ENCODE results near the gene ANAPC2. TPM values are rescaled to one million over a fixed set of nuclear protein-coding genes. Genes with fewer than 3 reads are reported as not detected.

The ANAPC2 gene
- total RNA-seq, 1 experiment from 2014 or later = 80.9 TPM

DNA sequence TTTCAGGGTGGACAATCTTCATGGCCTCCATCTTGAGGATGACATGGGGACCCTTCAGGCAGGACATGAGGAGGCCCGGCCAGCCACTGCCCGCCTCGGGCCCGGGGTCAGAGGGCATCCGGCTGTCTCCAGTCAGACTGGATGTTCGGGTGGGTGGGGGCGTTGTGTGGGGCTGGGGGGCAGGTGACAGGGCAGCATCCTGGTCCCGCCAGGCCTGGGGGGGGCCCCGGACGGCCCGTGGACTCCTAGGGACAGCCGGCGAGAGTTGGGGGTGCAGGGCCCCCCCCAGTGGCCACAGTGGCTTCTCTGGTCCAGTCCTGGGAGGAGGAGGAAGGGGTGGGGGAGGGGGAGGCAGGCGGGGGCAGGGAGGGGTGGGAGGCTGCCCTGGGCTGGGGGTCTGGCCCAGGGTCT is 32.7 kb upstream of the ANAPC2 start:
- H3K27ac Mint-ChIP-seq = no peak overlapping the region
- ChIA-PET POLR2A (no interaction called here), CTCF (interaction anchor here (0.6 to 8.9 kb wide), 8 partner anchors 15 to 186 kb away, joined by 3 to 143 read pairs (median 9); partner anchors contain the start of genes SAPCD2 and TPRN)
- no peaks in the 10 kb centered on the region for H3K36me3 Mint-ChIP-seq
- H3K27me3 Mint-ChIP-seq (ENCODE audit: low read depth) = no peaks in the 10 kb centered on the region
- DNase-seq (ENCODE audit: low spot score) (no peak), ATAC-seq (no peak)
- peak overlapping the region; percentile 18; the same call in 1 of the 2 replicates for H3K4me3 Mint-ChIP-seq
- no peaks in the 10 kb centered on the region for H3K9me3 Mint-ChIP-seq
- no peak for TF ChIP-seq GTF2I (CRISPR knock-in tag; conservative IDR thresholded peaks at IDR 0.05)
- TF ChIP-seq ZNF263 (CRISPR knock-in tag; IDR thresholded peaks at IDR 0.05; ENCODE audit: low read depth) = no peak
- TF ChIP-seq, protein P1, sequence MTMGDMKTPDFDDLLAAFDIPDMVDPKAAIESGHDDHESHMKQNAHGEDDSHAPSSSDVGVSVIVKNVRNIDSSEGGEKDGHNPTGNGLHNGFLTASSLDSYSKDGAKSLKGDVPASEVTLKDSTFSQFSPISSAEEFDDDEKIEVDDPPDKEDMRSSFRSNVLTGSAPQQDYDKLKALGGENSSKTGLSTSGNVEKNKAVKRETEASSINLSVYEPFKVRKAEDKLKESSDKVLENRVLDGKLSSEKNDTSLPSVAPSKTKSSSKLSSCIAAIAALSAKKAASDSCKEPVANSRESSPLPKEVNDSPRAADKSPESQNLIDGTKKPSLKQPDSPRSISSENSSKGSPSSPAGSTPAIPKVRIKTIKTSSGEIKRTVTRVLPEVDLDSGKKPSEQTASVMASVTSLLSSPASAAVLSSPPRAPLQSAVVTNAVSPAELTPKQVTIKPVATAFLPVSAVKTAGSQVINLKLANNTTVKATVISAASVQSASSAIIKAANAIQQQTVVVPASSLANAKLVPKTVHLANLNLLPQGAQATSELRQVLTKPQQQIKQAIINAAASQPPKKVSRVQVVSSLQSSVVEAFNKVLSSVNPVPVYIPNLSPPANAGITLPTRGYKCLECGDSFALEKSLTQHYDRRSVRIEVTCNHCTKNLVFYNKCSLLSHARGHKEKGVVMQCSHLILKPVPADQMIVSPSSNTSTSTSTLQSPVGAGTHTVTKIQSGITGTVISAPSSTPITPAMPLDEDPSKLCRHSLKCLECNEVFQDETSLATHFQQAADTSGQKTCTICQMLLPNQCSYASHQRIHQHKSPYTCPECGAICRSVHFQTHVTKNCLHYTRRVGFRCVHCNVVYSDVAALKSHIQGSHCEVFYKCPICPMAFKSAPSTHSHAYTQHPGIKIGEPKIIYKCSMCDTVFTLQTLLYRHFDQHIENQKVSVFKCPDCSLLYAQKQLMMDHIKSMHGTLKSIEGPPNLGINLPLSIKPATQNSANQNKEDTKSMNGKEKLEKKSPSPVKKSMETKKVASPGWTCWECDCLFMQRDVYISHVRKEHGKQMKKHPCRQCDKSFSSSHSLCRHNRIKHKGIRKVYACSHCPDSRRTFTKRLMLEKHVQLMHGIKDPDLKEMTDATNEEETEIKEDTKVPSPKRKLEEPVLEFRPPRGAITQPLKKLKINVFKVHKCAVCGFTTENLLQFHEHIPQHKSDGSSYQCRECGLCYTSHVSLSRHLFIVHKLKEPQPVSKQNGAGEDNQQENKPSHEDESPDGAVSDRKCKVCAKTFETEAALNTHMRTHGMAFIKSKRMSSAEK (CRISPR knock-in tag; IDR thresholded peaks at IDR 0.05; ENCODE audit: borderline replicate concordance) = no peak
- no peak for TF ChIP-seq RELA (CRISPR knock-in tag; IDR thresholded peaks at IDR 0.05; ENCODE audit: borderline replicate concordance)
- TF ChIP-seq NR1H2 (CRISPR knock-in tag; IDR thresholded peaks at IDR 0.05) = no peak
- TF ChIP-seq, protein P2, sequence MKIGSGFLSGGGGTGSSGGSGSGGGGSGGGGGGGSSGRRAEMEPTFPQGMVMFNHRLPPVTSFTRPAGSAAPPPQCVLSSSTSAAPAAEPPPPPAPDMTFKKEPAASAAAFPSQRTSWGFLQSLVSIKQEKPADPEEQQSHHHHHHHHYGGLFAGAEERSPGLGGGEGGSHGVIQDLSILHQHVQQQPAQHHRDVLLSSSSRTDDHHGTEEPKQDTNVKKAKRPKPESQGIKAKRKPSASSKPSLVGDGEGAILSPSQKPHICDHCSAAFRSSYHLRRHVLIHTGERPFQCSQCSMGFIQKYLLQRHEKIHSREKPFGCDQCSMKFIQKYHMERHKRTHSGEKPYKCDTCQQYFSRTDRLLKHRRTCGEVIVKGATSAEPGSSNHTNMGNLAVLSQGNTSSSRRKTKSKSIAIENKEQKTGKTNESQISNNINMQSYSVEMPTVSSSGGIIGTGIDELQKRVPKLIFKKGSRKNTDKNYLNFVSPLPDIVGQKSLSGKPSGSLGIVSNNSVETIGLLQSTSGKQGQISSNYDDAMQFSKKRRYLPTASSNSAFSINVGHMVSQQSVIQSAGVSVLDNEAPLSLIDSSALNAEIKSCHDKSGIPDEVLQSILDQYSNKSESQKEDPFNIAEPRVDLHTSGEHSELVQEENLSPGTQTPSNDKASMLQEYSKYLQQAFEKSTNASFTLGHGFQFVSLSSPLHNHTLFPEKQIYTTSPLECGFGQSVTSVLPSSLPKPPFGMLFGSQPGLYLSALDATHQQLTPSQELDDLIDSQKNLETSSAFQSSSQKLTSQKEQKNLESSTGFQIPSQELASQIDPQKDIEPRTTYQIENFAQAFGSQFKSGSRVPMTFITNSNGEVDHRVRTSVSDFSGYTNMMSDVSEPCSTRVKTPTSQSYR (CRISPR knock-in tag; IDR thresholded peaks at IDR 0.05) = no peak
- TF ChIP-seq NFATC4 (CRISPR knock-in tag; IDR thresholded peaks at IDR 0.05) = no peak
- TF ChIP-seq SMAD3 (CRISPR knock-in tag; IDR thresholded peaks at IDR 0.05; ENCODE audit: borderline replicate concordance) = no peak
- TF ChIP-seq, protein P3, sequence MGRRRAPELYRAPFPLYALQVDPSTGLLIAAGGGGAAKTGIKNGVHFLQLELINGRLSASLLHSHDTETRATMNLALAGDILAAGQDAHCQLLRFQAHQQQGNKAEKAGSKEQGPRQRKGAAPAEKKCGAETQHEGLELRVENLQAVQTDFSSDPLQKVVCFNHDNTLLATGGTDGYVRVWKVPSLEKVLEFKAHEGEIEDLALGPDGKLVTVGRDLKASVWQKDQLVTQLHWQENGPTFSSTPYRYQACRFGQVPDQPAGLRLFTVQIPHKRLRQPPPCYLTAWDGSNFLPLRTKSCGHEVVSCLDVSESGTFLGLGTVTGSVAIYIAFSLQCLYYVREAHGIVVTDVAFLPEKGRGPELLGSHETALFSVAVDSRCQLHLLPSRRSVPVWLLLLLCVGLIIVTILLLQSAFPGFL (CRISPR knock-in tag; IDR thresholded peaks at IDR 0.05; ENCODE audit: borderline replicate concordance) = no peak
- TF ChIP-seq, protein P4, sequence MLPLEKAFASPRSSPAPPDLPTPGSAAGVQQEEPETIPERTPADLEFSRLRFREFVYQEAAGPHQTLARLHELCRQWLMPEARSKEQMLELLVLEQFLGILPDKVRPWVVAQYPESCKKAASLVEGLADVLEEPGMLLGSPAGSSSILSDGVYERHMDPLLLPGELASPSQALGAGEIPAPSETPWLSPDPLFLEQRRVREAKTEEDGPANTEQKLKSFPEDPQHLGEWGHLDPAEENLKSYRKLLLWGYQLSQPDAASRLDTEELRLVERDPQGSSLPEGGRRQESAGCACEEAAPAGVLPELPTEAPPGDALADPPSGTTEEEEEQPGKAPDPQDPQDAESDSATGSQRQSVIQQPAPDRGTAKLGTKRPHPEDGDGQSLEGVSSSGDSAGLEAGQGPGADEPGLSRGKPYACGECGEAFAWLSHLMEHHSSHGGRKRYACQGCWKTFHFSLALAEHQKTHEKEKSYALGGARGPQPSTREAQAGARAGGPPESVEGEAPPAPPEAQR (CRISPR knock-in tag; IDR thresholded peaks at IDR 0.05) = no peak
- no peak for TF ChIP-seq ATF1 (CRISPR knock-in tag; IDR thresholded peaks at IDR 0.05)
- TF ChIP-seq JUN (CRISPR knock-in tag; IDR thresholded peaks at IDR 0.05) = no peak
- TF ChIP-seq TCF7 (CRISPR knock-in tag; IDR thresholded peaks at IDR 0.05; ENCODE audit: low read depth) = no peak
- no peak for TF ChIP-seq ZNF219 (CRISPR knock-in tag; IDR thresholded peaks at IDR 0.05; ENCODE audit: borderline replicate concordance)
- TF ChIP-seq, protein P5, sequence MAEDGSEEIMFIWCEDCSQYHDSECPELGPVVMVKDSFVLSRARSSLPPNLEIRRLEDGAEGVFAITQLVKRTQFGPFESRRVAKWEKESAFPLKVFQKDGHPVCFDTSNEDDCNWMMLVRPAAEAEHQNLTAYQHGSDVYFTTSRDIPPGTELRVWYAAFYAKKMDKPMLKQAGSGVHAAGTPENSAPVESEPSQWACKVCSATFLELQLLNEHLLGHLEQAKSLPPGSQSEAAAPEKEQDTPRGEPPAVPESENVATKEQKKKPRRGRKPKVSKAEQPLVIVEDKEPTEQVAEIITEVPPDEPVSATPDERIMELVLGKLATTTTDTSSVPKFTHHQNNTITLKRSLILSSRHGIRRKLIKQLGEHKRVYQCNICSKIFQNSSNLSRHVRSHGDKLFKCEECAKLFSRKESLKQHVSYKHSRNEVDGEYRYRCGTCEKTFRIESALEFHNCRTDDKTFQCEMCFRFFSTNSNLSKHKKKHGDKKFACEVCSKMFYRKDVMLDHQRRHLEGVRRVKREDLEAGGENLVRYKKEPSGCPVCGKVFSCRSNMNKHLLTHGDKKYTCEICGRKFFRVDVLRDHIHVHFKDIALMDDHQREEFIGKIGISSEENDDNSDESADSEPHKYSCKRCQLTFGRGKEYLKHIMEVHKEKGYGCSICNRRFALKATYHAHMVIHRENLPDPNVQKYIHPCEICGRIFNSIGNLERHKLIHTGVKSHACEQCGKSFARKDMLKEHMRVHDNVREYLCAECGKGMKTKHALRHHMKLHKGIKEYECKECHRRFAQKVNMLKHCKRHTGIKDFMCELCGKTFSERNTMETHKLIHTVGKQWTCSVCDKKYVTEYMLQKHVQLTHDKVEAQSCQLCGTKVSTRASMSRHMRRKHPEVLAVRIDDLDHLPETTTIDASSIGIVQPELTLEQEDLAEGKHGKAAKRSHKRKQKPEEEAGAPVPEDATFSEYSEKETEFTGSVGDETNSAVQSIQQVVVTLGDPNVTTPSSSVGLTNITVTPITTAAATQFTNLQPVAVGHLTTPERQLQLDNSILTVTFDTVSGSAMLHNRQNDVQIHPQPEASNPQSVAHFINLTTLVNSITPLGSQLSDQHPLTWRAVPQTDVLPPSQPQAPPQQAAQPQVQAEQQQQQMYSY (CRISPR knock-in tag; IDR thresholded peaks at IDR 0.05) = no peak
- TF ChIP-seq CREM (CRISPR knock-in tag; IDR thresholded peaks at IDR 0.05) = no peak
- TF ChIP-seq, protein P6, sequence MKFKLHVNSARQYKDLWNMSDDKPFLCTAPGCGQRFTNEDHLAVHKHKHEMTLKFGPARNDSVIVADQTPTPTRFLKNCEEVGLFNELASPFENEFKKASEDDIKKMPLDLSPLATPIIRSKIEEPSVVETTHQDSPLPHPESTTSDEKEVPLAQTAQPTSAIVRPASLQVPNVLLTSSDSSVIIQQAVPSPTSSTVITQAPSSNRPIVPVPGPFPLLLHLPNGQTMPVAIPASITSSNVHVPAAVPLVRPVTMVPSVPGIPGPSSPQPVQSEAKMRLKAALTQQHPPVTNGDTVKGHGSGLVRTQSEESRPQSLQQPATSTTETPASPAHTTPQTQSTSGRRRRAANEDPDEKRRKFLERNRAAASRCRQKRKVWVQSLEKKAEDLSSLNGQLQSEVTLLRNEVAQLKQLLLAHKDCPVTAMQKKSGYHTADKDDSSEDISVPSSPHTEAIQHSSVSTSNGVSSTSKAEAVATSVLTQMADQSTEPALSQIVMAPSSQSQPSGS (CRISPR knock-in tag; IDR thresholded peaks at IDR 0.05; ENCODE audit: borderline replicate concordance, low read depth) = no peak
- TF ChIP-seq, protein P7, sequence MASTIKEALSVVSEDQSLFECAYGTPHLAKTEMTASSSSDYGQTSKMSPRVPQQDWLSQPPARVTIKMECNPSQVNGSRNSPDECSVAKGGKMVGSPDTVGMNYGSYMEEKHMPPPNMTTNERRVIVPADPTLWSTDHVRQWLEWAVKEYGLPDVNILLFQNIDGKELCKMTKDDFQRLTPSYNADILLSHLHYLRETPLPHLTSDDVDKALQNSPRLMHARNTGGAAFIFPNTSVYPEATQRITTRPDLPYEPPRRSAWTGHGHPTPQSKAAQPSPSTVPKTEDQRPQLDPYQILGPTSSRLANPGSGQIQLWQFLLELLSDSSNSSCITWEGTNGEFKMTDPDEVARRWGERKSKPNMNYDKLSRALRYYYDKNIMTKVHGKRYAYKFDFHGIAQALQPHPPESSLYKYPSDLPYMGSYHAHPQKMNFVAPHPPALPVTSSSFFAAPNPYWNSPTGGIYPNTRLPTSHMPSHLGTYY (CRISPR knock-in tag; IDR thresholded peaks at IDR 0.05) = no peak
- no peak for TF ChIP-seq CREB1 (CRISPR knock-in tag; IDR thresholded peaks at IDR 0.05)
- peaks cover 4% of the 10 kb centered on the region; the same call in 1 of the 2 replicates for H3K4me1 Mint-ChIP-seq

All from WTC11 (cell line).